Measurements from ENCODE around the gene CACNA1C.

- TF ChIP-seq CTCF (IDR thresholded peaks at IDR 0.05): no peak
- no peak for TF ChIP-seq POLR2AphosphoS5 (IDR thresholded peaks at IDR 0.05)
- TF ChIP-seq POLR2A (IDR thresholded peaks at IDR 0.05): no peak
- no peak for TF ChIP-seq EP300 (IDR thresholded peaks at IDR 0.05)
These were observed 283.1 kb downstream of the CACNA1C start for GRCh38 chr12:2335916-2336315.
